Astrocyte (in vitro differentiated cells and primary cell): ENCODE results near the gene POLA1. TPM values are rescaled to one million over a fixed set of nuclear protein-coding genes. Genes with fewer than 3 reads are reported as not detected.

ENCODE experiments used
- DNase-seq: peaks from one replicate; pipeline ENCODE4 v3.0.0-alpha.2; 2010; ENCODE audit warnings: low read depth
- FAIRE-seq: peaks from 2 replicates; lab custom pipeline; 2011; peaks lifted over from hg19 to GRCh38; lab: Jason Lieb, UNC
- H2AFZ ChIP-seq: 2 replicates; pipeline ENCODE4 v1.6.0; 2012; ENCODE audit warnings: low read depth, low read length, inconsistent platforms
- H3K27ac ChIP-seq: 2 replicates; pipeline ENCODE4 v1.5.1; 2011; ENCODE audit warnings: low read depth, low read length, inconsistent platforms
- H3K27me3 ChIP-seq: 2 replicates; pipeline ENCODE4 v1.6.0; 2011; ENCODE audit warnings: low read length, inconsistent platforms; ENCODE audit not compliant: insufficient read depth
- H3K36me3 ChIP-seq: 2 replicates; pipeline ENCODE4 v1.5.1; 2011; ENCODE audit warnings: low read length, inconsistent platforms; ENCODE audit not compliant: insufficient read depth
- H3K4me1 ChIP-seq: 2 replicates; pipeline ENCODE4 v1.5.1; 2011; ENCODE audit warnings: low read length, inconsistent platforms; ENCODE audit not compliant: insufficient read depth
- H3K4me2 ChIP-seq: 2 replicates; pipeline ENCODE4 v1.6.0; 2012; ENCODE audit warnings: low read length, inconsistent platforms
- H3K4me3 ChIP-seq: 2 replicates; pipeline ENCODE4 v1.5.1; 2011; ENCODE audit warnings: low read depth, mild to moderate bottlenecking, low read length, inconsistent platforms; ENCODE audit not compliant: insufficient read depth
- H3K79me2 ChIP-seq: 2 replicates; pipeline ENCODE4 v1.6.0; 2012; ENCODE audit warnings: mild to moderate bottlenecking, low read length, inconsistent platforms; ENCODE audit not compliant: insufficient read depth
- H3K9ac ChIP-seq: 2 replicates; pipeline ENCODE4 v1.6.0; 2012; ENCODE audit warnings: mild to moderate bottlenecking, low read length, inconsistent platforms
- H3K9me3 ChIP-seq: 2 replicates; pipeline ENCODE4 v1.5.1; 2012; ENCODE audit warnings: low read depth, mild to moderate bottlenecking, low read length, inconsistent platforms; ENCODE audit not compliant: insufficient read depth
- H4K20me1 ChIP-seq: 2 replicates; pipeline ENCODE4 v1.6.0; 2012; ENCODE audit warnings: low read length, inconsistent platforms; ENCODE audit not compliant: insufficient read depth
- H3K27ac Mint-ChIP-seq: one replicate; pipeline ENCODE4 v1.8.0; 2021; ENCODE audit warnings: mild to moderate bottlenecking, mixed read lengths; ENCODE audit not compliant: unreplicated experiment
- H3K27me3 Mint-ChIP-seq: one replicate; pipeline ENCODE4 v1.8.0; 2021; ENCODE audit warnings: low read depth, mixed read lengths; ENCODE audit not compliant: unreplicated experiment
- H3K36me3 Mint-ChIP-seq: one replicate; pipeline ENCODE4 v1.8.0; 2021; ENCODE audit warnings: low read depth, mixed read lengths; ENCODE audit not compliant: unreplicated experiment
- H3K4me1 Mint-ChIP-seq: one replicate; pipeline ENCODE4 v1.8.0; 2021; ENCODE audit warnings: low read depth, mixed read lengths; ENCODE audit not compliant: unreplicated experiment
- H3K4me3 Mint-ChIP-seq: one replicate; pipeline ENCODE4 v1.8.0; 2021; ENCODE audit warnings: mild to moderate bottlenecking, moderate library complexity, mixed read lengths; ENCODE audit not compliant: unreplicated experiment
- H3K9me3 Mint-ChIP-seq: one replicate; pipeline ENCODE4 v1.8.0; 2021; ENCODE audit warnings: mild to moderate bottlenecking, mixed read lengths; ENCODE audit not compliant: unreplicated experiment
- EZH2 ChIP-seq: IDR thresholded peaks from 2 replicates; pipeline ENCODE4 v1.6.1; 2012; ENCODE audit warnings: mild to moderate bottlenecking, low read length, inconsistent platforms; ENCODE audit not compliant: insufficient read depth
- total RNA-seq: library from RNA; stranded (reverse); gene quantifications from 2 replicates; pipeline ENCODE4 v1.2.1, GENCODE V29; 2021
- TF ChIP-seq, protein P1 (sequence below): IDR thresholded peaks from 2 replicates; pipeline ENCODE4 v1.5.1; 2011; ENCODE audit warnings: low read depth, mild to moderate bottlenecking, inconsistent platforms, low read length, moderate library complexity; ENCODE audit not compliant: insufficient read depth

The POLA1 gene
- total RNA-seq, 1 donor from 2014 or later: 4.9 TPM

DNA sequence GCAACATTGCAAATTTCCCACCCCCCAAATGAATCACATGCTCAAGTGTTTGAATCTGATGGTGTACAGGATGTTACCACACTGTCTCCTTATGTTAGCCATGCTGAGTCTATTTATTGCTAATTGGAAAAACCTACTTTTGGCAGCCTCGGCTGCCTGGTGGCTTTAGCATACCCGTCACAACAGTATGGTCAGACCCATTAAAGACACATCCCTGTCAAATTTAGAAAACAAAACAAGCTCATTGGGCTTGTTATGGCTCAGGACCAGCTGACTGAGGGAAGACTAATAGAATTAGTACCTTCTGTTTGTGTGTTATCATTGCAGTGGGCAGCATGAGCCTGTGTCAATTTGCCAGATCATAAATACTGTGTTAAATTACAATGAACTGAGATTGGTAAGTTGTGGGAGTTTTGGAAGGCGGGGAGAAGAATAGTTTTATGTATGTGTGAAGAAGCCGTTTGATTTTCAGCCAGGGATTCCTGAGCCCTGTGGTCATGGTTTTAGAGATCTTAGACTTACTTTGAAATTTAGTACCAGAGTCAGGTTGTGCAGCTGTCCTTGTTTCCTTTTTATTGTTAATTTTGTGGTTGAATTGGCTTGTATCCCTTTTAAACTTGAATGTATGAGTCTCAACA lies 66.8 kb downstream of the POLA1 start:
- Mint-ChIP-seq H3K27me3 (no peaks in the 10 kb centered on the region), H3K36me3 (no peaks in the 10 kb centered on the region), H3K4me3 (no peak overlapping the region), H3K27ac (no peak overlapping the region), H3K4me1 (peaks cover 14% of the 10 kb centered on the region), H3K9me3 (no peaks in the 10 kb centered on the region)
- Histone ChIP-seq H3K27ac (peak overlapping the region; percentile 26), H3K79me2 (no peaks in the 10 kb centered on the region), H3K4me1 (peaks cover 9% of the 10 kb centered on the region), H3K9me3 (no peaks in the 10 kb centered on the region), H3K27me3 (no peaks in the 10 kb centered on the region), H4K20me1 (no peaks in the 10 kb centered on the region), H3K9ac (peak overlapping the region; percentile 14), H2AFZ (no peak overlapping the region), H3K4me2 (peak overlapping the region; percentile 55), H3K4me3 (no peak overlapping the region), H3K36me3 (no peaks in the 10 kb centered on the region)
- TF ChIP-seq EZH2: no peak
- TF ChIP-seq, protein P1, sequence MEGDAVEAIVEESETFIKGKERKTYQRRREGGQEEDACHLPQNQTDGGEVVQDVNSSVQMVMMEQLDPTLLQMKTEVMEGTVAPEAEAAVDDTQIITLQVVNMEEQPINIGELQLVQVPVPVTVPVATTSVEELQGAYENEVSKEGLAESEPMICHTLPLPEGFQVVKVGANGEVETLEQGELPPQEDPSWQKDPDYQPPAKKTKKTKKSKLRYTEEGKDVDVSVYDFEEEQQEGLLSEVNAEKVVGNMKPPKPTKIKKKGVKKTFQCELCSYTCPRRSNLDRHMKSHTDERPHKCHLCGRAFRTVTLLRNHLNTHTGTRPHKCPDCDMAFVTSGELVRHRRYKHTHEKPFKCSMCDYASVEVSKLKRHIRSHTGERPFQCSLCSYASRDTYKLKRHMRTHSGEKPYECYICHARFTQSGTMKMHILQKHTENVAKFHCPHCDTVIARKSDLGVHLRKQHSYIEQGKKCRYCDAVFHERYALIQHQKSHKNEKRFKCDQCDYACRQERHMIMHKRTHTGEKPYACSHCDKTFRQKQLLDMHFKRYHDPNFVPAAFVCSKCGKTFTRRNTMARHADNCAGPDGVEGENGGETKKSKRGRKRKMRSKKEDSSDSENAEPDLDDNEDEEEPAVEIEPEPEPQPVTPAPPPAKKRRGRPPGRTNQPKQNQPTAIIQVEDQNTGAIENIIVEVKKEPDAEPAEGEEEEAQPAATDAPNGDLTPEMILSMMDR: no peak
- FAIRE-seq (peak; percentile 93), DNase-seq (peak; percentile 81)

DNA sequence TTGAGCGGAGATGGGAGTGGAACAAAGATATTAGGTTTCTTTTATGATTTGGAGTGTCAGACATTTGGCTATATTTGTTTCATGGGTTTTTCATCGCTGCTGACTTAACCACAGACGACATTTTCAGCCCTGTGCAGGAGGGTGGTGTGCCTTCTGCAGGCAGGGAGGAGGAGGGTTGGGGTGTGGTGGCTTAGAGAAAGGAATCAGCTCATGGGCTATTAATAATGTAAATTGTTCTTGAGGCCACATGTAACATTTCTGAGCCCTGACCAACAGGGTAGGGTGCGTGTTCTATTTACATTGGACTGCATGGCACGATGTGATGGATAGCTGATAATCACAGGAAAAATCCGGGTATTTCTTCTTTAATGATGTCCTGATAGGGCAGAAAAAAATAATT lies 67.6 kb downstream of the POLA1 start:
- Histone ChIP-seq H3K4me3 (no peak overlapping the region), H3K27me3 (no peaks in the 10 kb centered on the region), H3K9ac (no peak overlapping the region), H3K9me3 (no peaks in the 10 kb centered on the region), H3K79me2 (no peaks in the 10 kb centered on the region), H3K4me2 (peak overlapping the region; percentile 55), H3K36me3 (no peaks in the 10 kb centered on the region), H3K27ac (no peak overlapping the region), H2AFZ (no peak overlapping the region), H4K20me1 (no peaks in the 10 kb centered on the region), H3K4me1 (peaks cover 9% of the 10 kb centered on the region)
- no peak for FAIRE-seq
- H3K9me3 Mint-ChIP-seq: no peaks in the 10 kb centered on the region
- H3K27ac Mint-ChIP-seq: no peak overlapping the region
- peaks cover 14% of the 10 kb centered on the region for H3K4me1 Mint-ChIP-seq
- no peaks in the 10 kb centered on the region for H3K27me3 Mint-ChIP-seq
- no peak for TF ChIP-seq EZH2
- TF ChIP-seq, protein P1: no peak
- DNase-seq: peak; percentile 72
- no peaks in the 10 kb centered on the region for H3K36me3 Mint-ChIP-seq
- no peak overlapping the region for H3K4me3 Mint-ChIP-seq

DNA sequence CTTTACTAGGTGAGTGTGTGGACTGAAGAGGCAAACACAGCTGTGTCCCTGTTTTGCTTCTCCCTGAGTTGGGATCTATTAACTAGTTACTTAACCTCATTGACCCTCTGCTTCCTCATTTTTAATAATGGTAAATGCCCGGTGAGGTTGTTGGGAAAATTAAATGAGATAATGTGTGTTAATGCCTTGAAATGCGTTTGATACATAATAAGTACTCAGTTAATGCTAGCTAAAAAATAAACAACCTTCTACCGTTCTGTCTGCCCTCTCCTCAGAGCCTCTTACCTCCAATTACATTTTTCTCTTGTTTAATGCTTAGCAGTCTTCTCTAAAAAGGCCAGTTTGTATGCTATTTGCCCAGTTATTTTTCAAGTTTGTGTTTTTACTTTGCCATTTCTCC lies 70.3 kb downstream of the POLA1 start:
- TF ChIP-seq EZH2: no peak
- TF ChIP-seq, protein P1: no peak
- peak; percentile 47 for FAIRE-seq

More for the DNA sequence above, 70.3 kb downstream of the POLA1 start:
- no peaks in the 10 kb centered on the region for H3K27me3 ChIP-seq
- no peak overlapping the region for H3K27ac Mint-ChIP-seq
- no peak overlapping the region for H3K9ac ChIP-seq
- H2AFZ ChIP-seq: no peak overlapping the region
- peaks cover 23% of the 10 kb centered on the region for H3K4me1 Mint-ChIP-seq
- peaks cover 9% of the 10 kb centered on the region for H3K4me1 ChIP-seq
- no peaks in the 10 kb centered on the region for H3K79me2 ChIP-seq
- H3K36me3 Mint-ChIP-seq: no peaks in the 10 kb centered on the region
- no peak for DNase-seq
- no peaks in the 10 kb centered on the region for H3K9me3 ChIP-seq
- H4K20me1 ChIP-seq: no peaks in the 10 kb centered on the region
- H3K9me3 Mint-ChIP-seq: no peaks in the 10 kb centered on the region
- H3K4me3 ChIP-seq: no peak overlapping the region
- H3K36me3 ChIP-seq: no peaks in the 10 kb centered on the region
- no peak overlapping the region for H3K27ac ChIP-seq
- H3K4me2 ChIP-seq: no peak overlapping the region
- H3K4me3 Mint-ChIP-seq: no peak overlapping the region
- no peaks in the 10 kb centered on the region for H3K27me3 Mint-ChIP-seq
